Activated CD4-positive, alpha-beta memory T cell treated with anti-CD3 and anti-CD28 coated beads for 36 hours (primary cell): ENCODE data around the gene DECR2. TPM values are rescaled to one million over a fixed set of nuclear protein-coding genes. Genes with fewer than 3 reads are reported as not detected.
"Not testable (repeated sequence)": the region's sequence is repeated elsewhere in the genome, so short reads cannot be mapped to it uniquely, and the experiment has no call there.

ENCODE experiments used
- CTCF ChIA-PET: fragments of 350-600 bp; sonication (Branson Sonifier 250); formaldehyde crosslinking; loops from one replicate; lab custom pipeline; 2021; ENCODE audit warnings: antibody characterized with exemption, inconsistent platforms; lab: Charles Lee
- POLR2A ChIA-PET: fragments of 350-600 bp; sonication (Branson Sonifier 250); formaldehyde crosslinking; loops from one replicate; lab custom pipeline; 2021; ENCODE audit warnings: antibody characterized with exemption; lab: Charles Lee
- DNase-seq: peaks from one replicate; pipeline ENCODE4 v3.0.0-alpha.2; 2020
- H3K27ac Mint-ChIP-seq: one replicate; pipeline ENCODE4 v1.8.0; 2021; ENCODE audit warnings: mixed read lengths
- H3K27me3 Mint-ChIP-seq: one replicate; pipeline ENCODE4 v1.8.0; 2021; ENCODE audit warnings: mixed read lengths
- H3K36me3 Mint-ChIP-seq: one replicate; pipeline ENCODE4 v1.8.0; 2021; ENCODE audit warnings: mixed read lengths
- H3K4me1 Mint-ChIP-seq: one replicate; pipeline ENCODE4 v1.8.0; 2021; ENCODE audit warnings: low read depth, mixed read lengths
- H3K4me3 Mint-ChIP-seq: one replicate; pipeline ENCODE4 v1.8.0; 2021; ENCODE audit warnings: mild to moderate bottlenecking, mixed read lengths
- H3K9me3 Mint-ChIP-seq: one replicate; pipeline ENCODE4 v1.8.0; 2021; ENCODE audit warnings: mixed read lengths
- intact Hi-C: fragments of 100-400 bp; cut with micrococcal nuclease; formaldehyde crosslinking; loops from one replicate; pipeline ENCODE4 v1.15.1; 2023
- total RNA-seq, 2 experiments: library from RNA; stranded (reverse); gene quantifications; one replicate each; pipeline ENCODE4 v1.2.3, GENCODE V29; 2021

The DECR2 gene
- total RNA-seq, 2 experiments from 2014 or later, result 8.5 to 8.8 TPM

GRCh38 chr16:415170-415498 lies 13.4 kb downstream of the DECR2 start:
- CTCF ChIA-PET, H3K27me3 Mint-ChIP-seq, H3K9me3 Mint-ChIP-seq, H3K36me3 Mint-ChIP-seq, POLR2A ChIA-PET, H3K4me1 Mint-ChIP-seq, intact Hi-C loops, H3K27ac Mint-ChIP-seq, DNase-seq, H3K4me3 Mint-ChIP-seq: not testable (repeated sequence)

DNA sequence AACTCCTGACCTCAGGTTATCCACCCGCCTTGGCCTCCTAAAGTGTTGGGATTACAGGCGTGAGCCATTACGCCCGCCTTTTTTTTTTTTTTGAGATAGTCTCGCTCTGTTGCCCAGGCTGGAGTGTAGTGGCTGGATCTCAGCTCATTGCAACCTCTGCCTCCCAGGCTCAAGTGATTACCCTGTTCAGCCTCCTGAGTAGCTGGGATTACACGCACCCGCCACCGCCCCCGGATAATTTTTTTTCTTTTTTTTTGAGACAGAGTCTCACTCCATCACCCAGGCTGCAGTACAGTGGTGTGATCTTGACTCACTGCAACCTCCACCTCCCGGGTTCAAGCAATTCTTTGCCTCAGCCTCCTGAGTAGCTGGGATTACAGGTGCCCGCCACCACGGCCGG lies 20.5 kb downstream of the DECR2 start:
- H3K4me3 Mint-ChIP-seq, H3K27ac Mint-ChIP-seq, H3K9me3 Mint-ChIP-seq, intact Hi-C loops, H3K27me3 Mint-ChIP-seq, H3K36me3 Mint-ChIP-seq, POLR2A ChIA-PET, DNase-seq: not testable (repeated sequence)
- peaks cover 13% of the 10 kb centered on the region for H3K4me1 Mint-ChIP-seq
- CTCF ChIA-PET, result interaction anchor here (0.5 kb wide), 1 partner anchor 314 kb away, joined by 3 read pairs; no protein-coding TSS in a partner anchor

DNA sequence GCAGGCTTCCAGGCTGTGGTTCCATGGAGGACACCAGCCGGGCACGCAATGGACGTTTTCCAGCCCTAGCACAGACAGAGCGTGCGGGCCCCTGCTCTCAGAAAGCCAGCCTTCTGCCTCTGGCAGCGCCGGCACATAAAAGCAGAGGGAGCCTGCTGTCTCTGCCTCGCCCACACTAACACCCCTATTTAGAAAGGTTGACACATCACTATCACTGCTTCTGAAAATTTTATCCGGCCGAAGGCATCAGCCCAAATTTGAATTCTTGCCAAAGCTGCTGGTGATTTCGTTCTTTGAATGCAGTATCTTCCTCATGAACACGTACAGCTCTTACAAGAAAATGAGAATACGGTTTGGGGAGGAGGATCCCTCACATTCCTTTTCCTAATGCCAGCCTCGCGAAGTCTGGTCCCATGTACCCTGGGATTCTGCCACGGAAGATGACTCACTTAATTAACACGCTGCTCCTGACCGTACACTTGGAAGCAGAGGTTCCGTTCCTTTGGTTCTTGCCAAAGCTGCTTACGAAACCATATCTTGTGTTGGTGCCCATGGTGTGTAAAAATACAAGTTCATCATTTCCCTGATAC lies 22.4 kb downstream of the DECR2 start:
- ChIA-PET POLR2A (no interaction called here), CTCF (interaction anchor here (1.4 kb wide), 1 partner anchor 24 kb away, joined by 4 read pairs; no protein-coding TSS in a partner anchor)
- Mint-ChIP-seq H3K36me3 (peaks cover 2% of the 10 kb centered on the region), H3K27me3 (no peaks in the 10 kb centered on the region), H3K9me3 (no peaks in the 10 kb centered on the region), H3K27ac (no peak overlapping the region), H3K4me3 (peak overlapping the region; percentile 82), H3K4me1 (peaks cover 28% of the 10 kb centered on the region)
- no peak for DNase-seq
- intact Hi-C loops, result no loop called here

DNA sequence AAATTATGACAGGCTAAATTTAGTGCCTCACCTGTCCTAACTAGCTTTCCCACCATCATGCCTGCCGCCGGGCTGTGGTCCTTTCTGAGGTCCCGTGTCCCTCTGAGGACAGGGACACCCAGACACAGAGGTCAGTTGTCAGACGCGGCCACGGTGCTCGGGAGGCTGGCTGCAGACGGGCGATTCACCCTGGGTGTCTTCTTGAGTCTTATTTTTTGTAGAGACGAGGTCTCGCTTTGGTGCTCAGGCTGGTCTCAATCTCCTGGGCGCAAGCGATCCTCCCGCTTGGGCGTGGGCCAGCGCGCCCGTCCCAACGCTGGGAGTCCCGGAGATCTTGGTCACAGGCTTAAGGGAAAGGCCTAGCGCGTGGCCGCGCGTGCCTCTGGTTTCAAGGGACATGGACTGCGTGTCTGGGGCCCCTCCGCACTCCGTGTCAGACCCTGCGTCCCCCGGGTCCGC lies 23.0 kb downstream of the DECR2 start:
- ChIA-PET CTCF (interaction anchor here (1.2 to 1.8 kb wide), 5 partner anchors 23 to 212 kb away, joined by 3 to 7 read pairs (median 4); partner anchors contain the start of genes DECR2 and METTL26), POLR2A (interaction anchor here (1.3 kb wide), 1 partner anchor 23 kb away, joined by 6 read pairs; the partner anchor contains the start of gene DECR2)
- H3K9me3 Mint-ChIP-seq, result no peaks in the 10 kb centered on the region
- H3K4me1 Mint-ChIP-seq, result peaks cover 28% of the 10 kb centered on the region
- H3K4me3 Mint-ChIP-seq, result peak overlapping the region; percentile 82
- H3K27ac Mint-ChIP-seq, result no peak overlapping the region
- no peaks in the 10 kb centered on the region for H3K27me3 Mint-ChIP-seq
- intact Hi-C loops, result loop anchor here (1.0 kb wide), 1 partner anchor 24 kb away; no protein-coding TSS in a partner anchor
- no peak for DNase-seq
- peaks cover 2% of the 10 kb centered on the region for H3K36me3 Mint-ChIP-seq

GRCh38 chr16:425082-425718 lies 23.5 kb downstream of the DECR2 start, which contains the start of gene RAB11FIP3:
TSS of gene RAB11FIP3 (plus strand) at chr16:425649. CDS start at chr16:426007, 358 bp downstream.
- CTCF ChIA-PET, result interaction anchor here (1.2 to 1.8 kb wide), 4 partner anchors 24 to 211 kb away, joined by 3 to 7 read pairs (median 4); partner anchors contain the start of genes DECR2 and METTL26
- Mint-ChIP-seq H3K27ac (no peak within 1 kb of the TSS), H3K36me3 (peaks cover 2% of the 10 kb centered on the region), H3K9me3 (no peaks in the 10 kb centered on the region), H3K4me3 (peak within 1 kb of the TSS; percentile 82), H3K4me1 (peaks cover 31% of the 10 kb centered on the region), H3K27me3 (no peaks in the 10 kb centered on the region)
- POLR2A ChIA-PET, result interaction anchor here (1.3 kb wide), 1 partner anchor 23 kb away, joined by 6 read pairs; the partner anchor contains the start of gene DECR2
- intact Hi-C loops, result loop anchor here (1.0 kb wide), 1 partner anchor 25 kb away; no protein-coding TSS in a partner anchor
- peak; percentile 87 for DNase-seq

GRCh38 chr16:425740-426114 lies 24.0 kb downstream of the DECR2 start:
- H3K27me3 Mint-ChIP-seq, result no peaks in the 10 kb centered on the region
- peak overlapping the region; percentile 82 for H3K4me3 Mint-ChIP-seq
- H3K9me3 Mint-ChIP-seq, result no peaks in the 10 kb centered on the region
- intact Hi-C loops, result loop anchor here (1.0 kb wide), 1 partner anchor 25 kb away; no protein-coding TSS in a partner anchor
- H3K36me3 Mint-ChIP-seq, result peaks cover 2% of the 10 kb centered on the region
- H3K27ac Mint-ChIP-seq, result no peak overlapping the region
- peaks cover 31% of the 10 kb centered on the region for H3K4me1 Mint-ChIP-seq
- POLR2A ChIA-PET, result interaction anchor here (1.3 kb wide), 1 partner anchor 24 kb away, joined by 6 read pairs; the partner anchor contains the start of gene DECR2
- CTCF ChIA-PET, result interaction anchor here (1.2 to 1.8 kb wide), 4 partner anchors 24 to 211 kb away, joined by 3 to 7 read pairs (median 4); partner anchors contain the start of genes DECR2 and METTL26
- DNase-seq, result no peak

GRCh38 chr16:426115-426905 lies 24.6 kb downstream of the DECR2 start:
- POLR2A ChIA-PET, result interaction anchor here (1.3 kb wide), 1 partner anchor 24 kb away, joined by 6 read pairs; the partner anchor contains the start of gene DECR2
- intact Hi-C loops, result no loop called here
- Mint-ChIP-seq H3K36me3 (peaks cover 4% of the 10 kb centered on the region), H3K9me3 (no peaks in the 10 kb centered on the region), H3K27me3 (no peaks in the 10 kb centered on the region), H3K27ac (no peak overlapping the region), H3K4me1 (peaks cover 34% of the 10 kb centered on the region), H3K4me3 (peak overlapping the region; percentile 73)
- CTCF ChIA-PET, result interaction anchor here (1.2 to 1.8 kb wide), 4 partner anchors 25 to 210 kb away, joined by 3 to 7 read pairs (median 4); partner anchors contain the start of genes DECR2 and METTL26
- DNase-seq, result peak; percentile 22

GRCh38 chr16:426906-427249 lies 25.2 kb downstream of the DECR2 start:
- Mint-ChIP-seq H3K9me3 (no peaks in the 10 kb centered on the region), H3K4me3 (peak overlapping the region; percentile 73), H3K36me3 (peaks cover 4% of the 10 kb centered on the region), H3K4me1 (peaks cover 34% of the 10 kb centered on the region), H3K27me3 (no peaks in the 10 kb centered on the region), H3K27ac (no peak overlapping the region)
- POLR2A ChIA-PET, result no interaction called here
- DNase-seq, result peak; percentile 15
- CTCF ChIA-PET, result no interaction called here
- intact Hi-C loops, result no loop called here

DNA sequence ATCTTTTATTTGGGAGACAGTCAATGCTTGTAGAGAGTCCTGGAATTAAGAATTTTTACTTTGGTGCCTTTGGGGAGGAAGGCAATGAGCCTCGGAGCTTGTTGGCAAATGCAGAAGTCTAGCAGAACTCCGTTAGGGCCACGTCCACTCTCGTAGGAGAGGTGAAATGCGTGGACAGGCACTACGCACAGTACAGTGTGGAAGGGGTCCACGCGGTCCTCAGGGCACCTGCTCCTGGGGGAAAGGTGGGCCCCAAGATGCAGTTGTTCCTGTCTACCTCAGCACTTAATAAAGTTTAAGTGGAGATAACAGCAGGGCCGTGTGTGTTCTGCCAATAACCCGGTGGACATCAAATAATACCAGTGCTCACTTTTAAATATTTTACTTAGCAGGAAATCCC lies 25.6 kb downstream of the DECR2 start:
- intact Hi-C loops, result no loop called here
- Mint-ChIP-seq H3K4me3 (peak overlapping the region; percentile 73), H3K9me3 (no peaks in the 10 kb centered on the region), H3K27ac (no peak overlapping the region), H3K36me3 (peaks cover 4% of the 10 kb centered on the region), H3K27me3 (no peaks in the 10 kb centered on the region), H3K4me1 (peaks cover 34% of the 10 kb centered on the region)
- ChIA-PET POLR2A (no interaction called here), CTCF (interaction anchor here (0.9 kb wide), 1 partner anchor 166 kb away, joined by 4 read pairs; no protein-coding TSS in a partner anchor)
- no peak for DNase-seq

DNA sequence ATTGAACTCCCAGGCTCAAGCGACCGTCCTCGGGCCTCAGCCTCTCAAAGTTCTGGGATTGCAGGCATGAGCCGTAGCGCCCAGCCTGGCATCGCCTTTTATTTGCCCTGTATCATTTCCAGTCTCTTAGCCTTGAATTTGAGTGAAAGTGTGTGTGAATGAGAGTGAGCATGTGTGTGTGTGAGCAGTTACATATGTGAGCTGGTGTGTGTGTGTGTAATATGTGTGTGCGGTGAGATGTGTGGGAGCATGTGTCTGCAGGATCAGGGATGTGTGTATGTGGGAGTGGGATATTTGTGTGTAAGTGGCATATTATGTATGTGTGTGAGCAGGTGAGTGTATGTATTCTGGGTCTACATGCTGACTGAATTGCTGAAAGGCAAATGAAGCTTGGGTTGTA lies 29.2 kb downstream of the DECR2 start:
- POLR2A ChIA-PET, result no interaction called here
- CTCF ChIA-PET, result no interaction called here
- H3K36me3 Mint-ChIP-seq, result peaks cover 4% of the 10 kb centered on the region

DNA sequence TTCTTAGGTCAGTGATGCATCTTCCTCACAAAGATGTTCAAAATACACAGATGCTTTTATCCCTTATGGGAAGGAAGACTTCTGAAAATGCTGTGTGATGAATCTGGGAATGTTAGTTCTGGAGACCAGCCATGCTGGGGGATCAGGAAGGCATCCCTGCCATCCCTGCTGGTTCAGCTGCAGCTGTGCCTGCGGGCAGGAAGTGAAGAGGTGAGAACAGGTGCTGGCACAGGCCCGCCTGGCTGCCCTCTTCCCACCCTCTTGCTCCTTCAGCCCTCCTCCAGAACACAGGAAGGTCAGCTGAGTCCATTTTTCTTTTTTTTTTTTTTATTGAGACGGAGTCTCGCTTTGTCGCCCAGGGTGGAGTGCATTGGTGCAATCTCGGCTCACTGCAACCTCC lies 38.9 kb downstream of the DECR2 start:
- H3K27me3 Mint-ChIP-seq, result no peaks in the 10 kb centered on the region
- no peak overlapping the region for H3K4me3 Mint-ChIP-seq
- intact Hi-C loops, result no loop called here
- ChIA-PET POLR2A (no interaction called here), CTCF (no interaction called here)
- H3K9me3 Mint-ChIP-seq, result no peaks in the 10 kb centered on the region
- peaks cover 2% of the 10 kb centered on the region for H3K36me3 Mint-ChIP-seq
- no peak for DNase-seq
- H3K4me1 Mint-ChIP-seq, result peaks cover 2% of the 10 kb centered on the region
- H3K27ac Mint-ChIP-seq, result no peak overlapping the region

More for the DNA sequence above, 29.2 kb downstream of the DECR2 start:
- intact Hi-C loops, result no loop called here
- Mint-ChIP-seq H3K4me3 (no peak overlapping the region), H3K9me3 (no peaks in the 10 kb centered on the region), H3K27me3 (no peaks in the 10 kb centered on the region), H3K27ac (no peak overlapping the region), H3K4me1 (peaks cover 25% of the 10 kb centered on the region)
- no peak for DNase-seq
